GM18526 (cell line): ENCODE results near the gene MIX23.

Experiments
- POLR2A ChIP-seq: IDR thresholded peaks from 3 replicates; pipeline ENCODE4 v1.6.1; 2011; ENCODE audit not compliant: insufficient read length; ENCODE audit errors: extremely low read depth

Gene MIX23

DNA sequence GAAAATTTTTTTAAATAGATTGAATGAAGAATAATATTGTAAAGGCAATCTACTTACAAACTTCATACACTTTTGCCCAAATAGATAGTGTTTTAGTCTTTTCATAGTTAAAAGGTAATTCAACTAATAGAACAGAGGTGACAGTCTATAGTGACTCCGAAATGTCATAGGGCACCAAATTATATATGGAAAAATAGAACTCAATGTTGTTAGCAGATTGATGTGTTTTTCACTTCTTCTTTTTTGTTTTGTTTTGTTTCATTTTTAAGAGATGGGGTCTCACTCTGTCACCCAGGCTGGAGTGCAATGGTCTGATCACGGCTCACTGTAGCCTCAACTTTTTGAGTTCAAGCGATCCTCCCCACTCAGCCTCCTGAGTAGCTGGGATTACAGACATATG is 57.3 kb downstream of the MIX23 start:
- TF ChIP-seq POLR2A = no peak

DNA sequence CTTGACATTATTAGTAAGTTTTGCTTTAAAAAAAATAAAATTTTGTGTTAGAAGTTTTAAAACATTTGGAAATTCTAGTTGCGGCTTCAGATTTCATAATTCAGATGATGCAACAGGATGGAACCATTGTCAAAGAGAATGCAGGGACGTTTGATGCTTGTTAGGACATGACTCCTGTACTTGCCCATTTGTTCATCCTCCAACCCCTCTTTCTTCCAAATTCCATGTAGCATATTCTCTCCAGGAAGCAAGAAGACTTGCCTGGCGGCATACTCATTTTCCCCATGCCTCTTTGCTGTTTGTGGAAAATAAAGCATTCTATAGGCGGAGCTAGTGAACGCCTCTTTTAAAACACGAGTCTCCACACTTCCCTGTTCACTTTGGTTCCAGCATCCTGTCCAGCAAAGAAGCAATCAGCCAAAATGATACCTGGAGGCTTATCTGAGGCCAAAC is 58.1 kb downstream of the MIX23 start, which contains the start of gene CSTA:
Gene CSTA, plus strand, starts transcription at position 378 of the 453 bp plus-strand sequence. Its CDS starts 45 bp downstream, at position 423.
- no peak for TF ChIP-seq POLR2A

DNA sequence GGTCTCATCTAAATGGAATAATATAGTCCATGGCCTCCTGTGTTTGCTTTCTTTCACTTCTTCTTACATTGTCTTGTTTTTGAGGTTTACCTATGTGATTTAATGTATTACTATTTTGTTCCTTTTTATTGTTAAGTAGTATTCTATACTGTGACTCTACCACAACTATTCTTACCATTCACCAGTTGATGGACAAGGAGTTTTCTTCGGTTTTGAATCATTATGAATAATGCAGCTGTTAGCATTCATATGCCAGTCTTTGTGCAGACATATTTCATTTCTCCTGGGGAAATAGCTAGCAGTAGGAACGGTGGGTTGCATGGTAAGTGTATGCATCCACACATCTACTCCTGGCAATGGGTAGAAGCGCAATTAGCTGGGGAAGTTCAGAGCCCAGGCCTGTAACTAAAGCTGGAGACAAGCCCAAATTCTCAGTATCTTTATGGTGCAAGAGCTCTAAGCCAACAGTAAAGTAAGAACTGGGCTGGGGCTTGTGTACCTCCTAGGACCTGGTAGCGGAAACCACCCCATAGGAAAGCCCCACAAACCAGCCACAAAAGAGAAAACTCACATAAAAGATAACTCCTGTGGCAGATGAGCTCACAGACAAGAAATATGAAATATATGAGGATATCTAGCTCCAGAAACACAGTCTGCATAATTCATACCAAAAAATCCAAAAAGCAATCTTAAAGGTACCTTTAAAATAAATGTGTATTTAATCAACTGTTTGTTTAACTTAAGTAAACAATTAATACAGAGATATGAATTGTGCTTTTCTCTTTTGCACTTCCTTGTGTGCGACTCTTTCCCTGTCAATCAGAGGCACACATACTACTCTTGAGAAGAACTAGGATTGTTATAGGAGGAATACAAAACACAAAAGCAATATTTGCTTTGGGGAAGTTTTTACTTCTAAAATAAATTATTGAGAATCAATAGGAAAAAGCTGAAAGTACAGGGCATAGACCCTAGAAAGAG is 60.6 kb downstream of the MIX23 start:
- TF ChIP-seq POLR2A = no peak

DNA sequence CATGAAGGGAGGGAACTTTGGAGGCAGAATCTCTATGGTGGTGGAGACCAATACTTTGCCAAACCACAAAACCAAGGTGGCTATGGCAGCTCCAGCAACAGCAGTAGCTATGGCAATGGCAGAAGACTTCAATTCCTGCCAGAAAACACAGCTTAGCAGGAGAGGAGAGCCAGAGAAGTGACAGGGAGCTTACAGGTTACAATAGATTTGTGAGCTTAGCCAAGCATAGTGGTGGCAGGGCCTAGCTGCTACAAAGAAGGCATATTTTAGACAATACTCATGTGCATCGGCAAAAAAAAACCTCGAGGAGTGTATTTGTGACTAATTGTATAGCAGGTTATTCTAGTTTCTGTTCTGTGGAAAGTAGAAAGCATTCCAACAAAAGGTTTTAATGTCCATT is 64.4 kb downstream of the MIX23 start:
- TF ChIP-seq POLR2A = no peak

DNA sequence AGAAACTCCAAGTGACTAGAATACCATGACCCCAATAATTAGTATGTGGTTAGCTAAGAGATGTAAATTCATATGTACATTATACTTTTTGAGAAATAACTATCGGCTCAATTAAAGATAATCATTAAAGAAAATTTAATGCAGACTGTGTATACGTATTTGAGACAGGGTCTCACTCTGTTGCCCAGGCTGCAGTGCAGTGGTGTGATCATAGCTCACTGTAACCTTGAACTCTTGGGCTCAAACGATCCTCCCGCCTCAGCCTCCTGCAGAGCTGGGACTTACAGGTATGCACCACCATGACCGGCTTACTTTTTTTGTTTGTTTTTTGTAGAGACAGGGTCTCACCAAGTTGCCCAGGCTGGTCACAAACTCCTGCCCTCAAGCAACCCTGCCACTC is 66.7 kb downstream of the MIX23 start:
- TF ChIP-seq POLR2A = no peak

DNA sequence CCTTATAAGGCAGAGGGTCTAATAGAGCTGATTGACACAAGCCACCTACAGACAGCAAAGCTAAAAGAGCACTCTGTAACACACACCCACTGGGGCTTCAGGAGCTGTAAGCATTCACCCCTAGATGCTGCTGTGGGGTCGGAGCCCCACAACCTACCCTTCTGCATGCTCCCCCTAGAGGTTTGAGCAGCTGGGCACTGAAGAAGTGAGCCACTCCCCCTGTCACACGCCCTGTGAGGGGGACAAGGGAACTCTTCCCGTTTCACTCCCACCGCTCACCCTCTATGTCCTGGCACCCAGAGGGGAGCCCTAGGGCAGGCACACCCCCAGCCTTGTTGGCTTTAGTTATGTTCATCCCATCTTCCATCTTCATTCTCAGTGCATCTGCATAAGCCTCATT is 67.4 kb downstream of the MIX23 start:
- TF ChIP-seq POLR2A = no peak

DNA sequence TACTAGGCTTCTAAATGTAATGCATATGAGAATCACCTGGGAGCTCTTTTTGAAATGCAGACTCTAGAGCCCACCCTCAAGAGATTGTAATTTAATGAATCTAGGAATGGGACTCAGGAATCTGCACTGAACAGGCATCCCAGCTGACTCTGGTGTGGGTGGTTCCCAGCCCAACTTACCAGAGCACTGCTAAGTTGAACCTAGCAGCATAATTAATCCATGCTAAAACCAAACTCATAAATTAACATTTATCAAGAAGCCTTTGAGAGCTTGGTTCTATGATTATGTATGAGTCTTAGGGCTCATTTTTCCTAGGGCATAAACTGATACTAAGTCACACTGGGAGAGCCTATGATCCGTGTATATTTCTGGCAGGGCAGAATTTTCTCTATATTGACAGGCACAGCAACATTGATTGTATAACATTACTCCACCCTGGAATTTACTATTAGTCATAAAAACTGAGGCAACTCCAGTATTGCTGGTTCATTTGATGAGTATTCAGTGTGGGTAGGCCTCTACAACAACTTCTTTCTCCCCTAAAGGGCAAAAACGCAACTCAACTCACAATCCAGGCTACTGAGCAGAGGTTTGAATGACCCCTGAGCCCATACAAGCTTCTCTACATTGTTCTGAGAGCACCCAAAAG is 68.7 kb downstream of the MIX23 start:
- TF ChIP-seq POLR2A = no peak

DNA sequence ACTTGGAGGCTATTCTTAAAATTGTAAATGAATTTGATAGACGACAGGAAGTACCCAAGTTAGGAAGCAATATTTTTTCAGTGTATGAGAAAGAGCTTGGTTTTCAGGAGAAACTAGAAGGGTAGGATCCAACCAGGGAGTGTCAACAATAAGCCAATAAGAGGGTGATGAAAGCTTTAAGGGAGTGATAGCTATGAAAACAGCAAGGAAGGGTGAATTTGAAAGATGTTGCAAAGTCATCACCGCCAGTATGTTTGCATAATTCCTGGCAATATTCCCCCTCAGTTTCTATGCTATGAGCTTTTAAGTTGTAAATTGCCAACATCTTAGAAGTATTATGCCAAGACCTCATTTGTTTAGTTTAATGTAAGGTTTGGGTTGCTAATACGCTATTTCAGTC is 69.8 kb downstream of the MIX23 start:
- TF ChIP-seq POLR2A = no peak

DNA sequence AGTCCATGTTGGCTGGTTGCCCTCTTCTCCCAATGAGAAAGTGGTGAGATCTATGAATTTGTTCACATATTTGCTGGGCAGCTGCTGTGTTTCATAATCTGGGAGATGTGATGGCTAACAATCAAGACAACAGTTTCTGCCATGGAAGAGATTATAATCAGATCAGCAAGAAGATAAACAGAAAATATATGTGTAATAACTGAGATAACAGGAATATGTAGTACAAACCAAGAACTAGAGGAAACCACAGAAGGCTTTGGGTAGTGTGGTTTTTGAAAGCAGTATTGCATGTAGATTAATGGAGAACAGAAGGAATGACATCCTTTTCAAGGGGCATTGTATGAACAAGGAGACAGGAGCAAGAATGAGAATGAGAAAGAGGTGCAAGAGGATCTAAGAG is 70.2 kb downstream of the MIX23 start:
- TF ChIP-seq POLR2A = no peak

DNA sequence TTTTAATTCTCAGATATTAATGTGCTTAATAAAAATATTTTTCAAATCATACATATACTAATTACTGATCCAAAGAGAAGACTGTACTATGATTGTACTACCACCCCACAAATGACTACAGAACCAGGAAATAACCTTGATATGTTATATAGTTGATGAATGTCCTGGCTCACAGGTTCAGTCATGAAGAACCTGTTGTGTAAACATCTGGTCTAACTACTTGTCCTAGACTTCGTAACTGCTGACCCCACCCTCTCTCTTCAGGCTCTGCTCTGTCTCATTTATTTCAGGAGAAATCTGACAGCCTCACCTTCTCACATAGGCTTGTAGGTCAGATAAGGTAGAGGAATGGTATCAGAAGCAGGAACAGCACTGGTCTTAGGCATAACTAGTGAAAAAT is 72.7 kb downstream of the MIX23 start:
- TF ChIP-seq POLR2A = no peak
